NT2/D1 (cell line): ENCODE results near the gene SNX9.

Experiments used
- SUZ12 ChIP-seq: IDR thresholded peaks from 2 replicates; pipeline ENCODE4 v1.6.1; 2011; ENCODE audit not compliant: insufficient read length, insufficient read depth; ENCODE audit errors: extremely low read depth
- ZNF274 ChIP-seq: IDR thresholded peaks from 2 replicates; pipeline ENCODE4 v1.6.1; 2011; ENCODE audit warnings: mild to moderate bottlenecking, low read depth, low read length

DNA sequence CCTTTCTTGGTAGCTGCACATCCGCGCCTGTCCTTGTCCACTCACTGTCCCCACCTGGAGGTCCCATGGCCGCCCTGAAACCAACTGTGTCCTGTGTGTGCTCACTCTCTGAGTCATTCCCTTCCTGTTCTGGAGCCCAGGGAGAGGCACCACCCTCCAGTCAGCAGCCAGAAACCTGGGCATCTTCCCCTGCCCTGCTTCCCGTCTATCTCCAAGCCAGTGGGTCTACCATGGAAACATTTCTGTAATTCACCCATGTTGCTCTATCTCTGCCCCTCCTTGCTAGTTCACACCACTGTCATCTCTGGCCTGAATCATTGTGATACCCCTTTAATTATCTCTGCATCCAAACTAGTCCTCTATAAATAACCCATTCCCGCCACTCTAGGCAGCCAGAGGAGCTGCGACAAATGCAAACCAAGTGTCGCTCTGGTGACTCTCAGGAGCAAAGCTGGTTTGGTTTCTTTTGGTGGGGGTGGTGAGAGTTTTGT, 129.9 kb downstream of the SNX9 start:
- TF ChIP-seq SUZ12 (no peak), ZNF274 (no peak)
